Panc1 (cell line): ENCODE results near the gene DDX1. TPM values are rescaled to one million over a fixed set of nuclear protein-coding genes. Genes with fewer than 3 reads are reported as not detected.

Experiments used
- ATAC-seq: fragments of 200-7000 bp; cut with Tn5 transposase; 2 replicates; pipeline ENCODE4 v1.9.1; 2020; ENCODE audit warnings: mild to moderate bottlenecking, moderate library complexity
- BruUV-seq: library from RNA; stranded (reverse); fragments of 400-500 nt; replicated peaks from 2 replicates; lab custom pipeline; 2021; lab: Mats Ljungman, UMichigan
- CTCF ChIA-PET: fragments of 300-600 bp; sonication (Branson Sonifier 250); formaldehyde crosslinking; loops from one replicate; lab custom pipeline; 2022; ENCODE audit warnings: antibody characterized with exemption; lab: Charles Lee
- POLR2A ChIA-PET: fragments of 300-600 bp; sonication (Branson Sonifier 250); formaldehyde crosslinking; loops from one replicate; lab custom pipeline; 2022; ENCODE audit warnings: antibody characterized with exemption; lab: Charles Lee
- DNase-seq: peaks from one replicate; pipeline ENCODE4 v3.0.0-alpha.2; 2010; ENCODE audit warnings: low read depth, low spot score
- H3K27ac ChIP-seq: 2 replicates; pipeline ENCODE4 v1.5.1; 2011; ENCODE audit warnings: mild to moderate bottlenecking, low read length, inconsistent platforms
- H3K27me3 ChIP-seq: fragments of 200-500 bp; sonication (Bioruptor generic); 2 replicates; pipeline ENCODE4 v1.6.0; 2014; ENCODE audit warnings: low read length, inconsistent platforms; ENCODE audit not compliant: control insufficient read depth, insufficient read depth
- H3K36me3 ChIP-seq: fragments of 200-500 bp; sonication (Bioruptor generic); 2 replicates; pipeline ENCODE4 v1.5.1; 2014; ENCODE audit warnings: inconsistent platforms, mild to moderate bottlenecking, low read length, moderate library complexity; ENCODE audit not compliant: control insufficient read depth, insufficient read depth
- H3K4me1 ChIP-seq: 2 replicates; pipeline ENCODE4 v1.5.1; 2011; ENCODE audit warnings: inconsistent platforms, mild to moderate bottlenecking, low read length, moderate library complexity; ENCODE audit not compliant: control insufficient read depth, insufficient read depth
- H3K4me3 ChIP-seq, 2 experiments: 2 replicates each; pipeline ENCODE4 v1.5.1; 2011 to 2012; ENCODE audit warnings: low read depth in 2 of 2, low read length in 2 of 2, mild to moderate bottlenecking in 2 of 2, inconsistent platforms in 1 of 2, moderate library complexity in 1 of 2
- H3K9me3 ChIP-seq: fragments of 200-500 bp; sonication (Bioruptor generic); 2 replicates; pipeline ENCODE4 v1.5.1; 2014; ENCODE audit warnings: low read depth, mild to moderate bottlenecking, inconsistent platforms, low read length, moderate library complexity; ENCODE audit not compliant: control insufficient read depth, insufficient read depth
- POLR2AphosphoS5 ChIP-seq: IDR thresholded peaks from 2 replicates; pipeline ENCODE4 v1.6.1; 2012; ENCODE audit warnings: mild to moderate bottlenecking, low read depth, low read length, moderate library complexity
- REST ChIP-seq, 2 experiments: IDR thresholded peaks; 2 replicates each; pipeline ENCODE4 v1.6.1; 2011 to 2012; ENCODE audit warnings: low read depth in 2 of 2, control low read depth in 1 of 2, low read length in 1 of 2, mild to moderate bottlenecking in 1 of 2, moderate library complexity in 1 of 2; ENCODE audit not compliant: insufficient read depth in 1 of 2
- SIN3A ChIP-seq: IDR thresholded peaks from 2 replicates; pipeline ENCODE4 v1.6.1; 2012; ENCODE audit warnings: low read depth, mild to moderate bottlenecking, low read length, moderate library complexity, borderline replicate concordance; ENCODE audit not compliant: insufficient read depth
- TCF7L2 ChIP-seq: IDR thresholded peaks from 2 replicates; pipeline ENCODE4 v1.6.1; 2011; ENCODE audit warnings: mild to moderate bottlenecking, low read depth, low read length, inconsistent platforms
- in situ Hi-C: cut with HindIII; loops from 2 replicates; pipeline ENCODE4 v1.10.0; 2016; ENCODE audit warnings: low sequenced_read_pairs, low pct_unique_long_range_greater_than_20kb
- intact Hi-C: fragments of 100-400 bp; cut with micrococcal nuclease; formaldehyde crosslinking; loops from one replicate; pipeline ENCODE4 v1.10.0; 2022; ENCODE audit not compliant: unreplicated experiment
- total RNA-seq: library from RNA; stranded (reverse); gene quantifications from one replicate; pipeline ENCODE4 v1.2.1, GENCODE V29; 2021; ENCODE audit not compliant: unreplicated experiment
- TF ChIP-seq, protein P1 (sequence below): fragments of 450-650 bp; IDR thresholded peaks from 2 replicates; pipeline ENCODE4 v1.5.1; 2017; ENCODE audit warnings: mild to moderate bottlenecking

Gene DDX1
- total RNA-seq, 1 experiment from 2014 or later: 102 TPM

DNA sequence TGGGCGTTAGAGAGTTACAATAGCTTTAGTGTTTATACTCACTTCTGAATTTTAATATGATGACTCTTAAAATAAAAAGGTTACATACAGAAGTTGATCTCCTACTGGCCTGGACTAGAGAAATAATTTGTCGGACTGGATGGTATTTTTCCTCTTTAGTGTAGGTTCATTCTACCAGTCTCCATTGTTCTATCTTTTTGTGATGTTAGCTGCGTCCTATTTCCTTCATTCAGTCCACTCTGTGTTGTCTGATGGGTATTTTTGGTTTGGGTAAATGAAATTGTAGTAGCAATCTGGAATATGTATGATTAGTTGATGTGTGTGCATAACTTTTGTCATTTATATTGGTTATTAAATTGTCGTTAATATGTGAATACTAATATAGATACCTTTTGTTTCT, 5.3 kb downstream of the DDX1 start:
- no peaks in the 10 kb centered on the region for H3K9me3 ChIP-seq
- H3K36me3 ChIP-seq: peaks cover 55% of the 10 kb centered on the region
- TF ChIP-seq, protein P1, sequence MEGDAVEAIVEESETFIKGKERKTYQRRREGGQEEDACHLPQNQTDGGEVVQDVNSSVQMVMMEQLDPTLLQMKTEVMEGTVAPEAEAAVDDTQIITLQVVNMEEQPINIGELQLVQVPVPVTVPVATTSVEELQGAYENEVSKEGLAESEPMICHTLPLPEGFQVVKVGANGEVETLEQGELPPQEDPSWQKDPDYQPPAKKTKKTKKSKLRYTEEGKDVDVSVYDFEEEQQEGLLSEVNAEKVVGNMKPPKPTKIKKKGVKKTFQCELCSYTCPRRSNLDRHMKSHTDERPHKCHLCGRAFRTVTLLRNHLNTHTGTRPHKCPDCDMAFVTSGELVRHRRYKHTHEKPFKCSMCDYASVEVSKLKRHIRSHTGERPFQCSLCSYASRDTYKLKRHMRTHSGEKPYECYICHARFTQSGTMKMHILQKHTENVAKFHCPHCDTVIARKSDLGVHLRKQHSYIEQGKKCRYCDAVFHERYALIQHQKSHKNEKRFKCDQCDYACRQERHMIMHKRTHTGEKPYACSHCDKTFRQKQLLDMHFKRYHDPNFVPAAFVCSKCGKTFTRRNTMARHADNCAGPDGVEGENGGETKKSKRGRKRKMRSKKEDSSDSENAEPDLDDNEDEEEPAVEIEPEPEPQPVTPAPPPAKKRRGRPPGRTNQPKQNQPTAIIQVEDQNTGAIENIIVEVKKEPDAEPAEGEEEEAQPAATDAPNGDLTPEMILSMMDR: no peak
- TF ChIP-seq POLR2AphosphoS5 (no peak), SIN3A (no peak), REST (IDR thresholded peaks at IDR 0.05; ENCODE audit: insufficient read depth in 1 of 2, low read depth in 2 of 2, low read length in 1 of 2) (no peak), TCF7L2 (no peak)
- DNase-seq: no peak
- no peak overlapping the region for H3K27ac ChIP-seq
- in situ Hi-C loops: no loop called here
- no peaks in the 10 kb centered on the region for H3K27me3 ChIP-seq
- no TSS peak for BruUV-seq
- POLR2A ChIA-PET: no interaction called here
- ATAC-seq: no peak
- H3K4me1 ChIP-seq: peaks cover 8% of the 10 kb centered on the region
- no peak overlapping the region for H3K4me3 ChIP-seq
- CTCF ChIA-PET: no interaction called here
- intact Hi-C loops: no loop called here

DNA sequence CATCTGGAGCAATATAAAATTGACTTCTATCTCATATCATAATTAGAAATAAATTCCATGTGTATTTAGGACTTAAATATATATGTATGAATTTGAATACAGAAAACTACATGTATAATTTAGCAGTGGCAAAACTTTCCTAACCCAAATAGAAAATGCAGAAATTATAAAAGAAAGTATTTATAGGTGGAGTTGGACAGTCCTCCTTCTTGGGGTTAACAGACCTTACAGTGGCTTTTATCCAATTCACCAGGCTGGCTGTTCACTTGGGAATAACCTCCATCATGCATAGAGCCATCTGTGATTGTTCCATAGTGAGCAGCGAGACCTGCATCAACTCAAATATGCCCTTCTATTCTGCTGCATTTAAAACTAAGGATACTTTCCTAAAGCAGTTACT, 8.3 kb downstream of the DDX1 start:
- H3K36me3 ChIP-seq: peaks cover 76% of the 10 kb centered on the region
- H3K27ac ChIP-seq: no peak overlapping the region
- CTCF ChIA-PET: interaction anchor here (0.6 kb wide), 1 partner anchor 1009 kb away, joined by 7 read pairs; no protein-coding TSS in a partner anchor
- BruUV-seq: no TSS peak
- H3K4me3 ChIP-seq: no peak overlapping the region
- TF ChIP-seq, protein P1: no peak
- TF ChIP-seq POLR2AphosphoS5: no peak
- no peak for TF ChIP-seq SIN3A
- TF ChIP-seq REST (IDR thresholded peaks at IDR 0.05; ENCODE audit: insufficient read depth in 1 of 2, low read depth in 2 of 2, low read length in 1 of 2): no peak
- no peak for TF ChIP-seq TCF7L2
- no peaks in the 10 kb centered on the region for H3K4me1 ChIP-seq
- no peaks in the 10 kb centered on the region for H3K9me3 ChIP-seq
- no peak for ATAC-seq
- no peaks in the 10 kb centered on the region for H3K27me3 ChIP-seq
- POLR2A ChIA-PET: no interaction called here
- intact Hi-C loops (no loop called here), in situ Hi-C loops (no loop called here)
- DNase-seq: no peak
